ENCODE measurements around the gene MMP27.

MMP27 gene

DNA sequence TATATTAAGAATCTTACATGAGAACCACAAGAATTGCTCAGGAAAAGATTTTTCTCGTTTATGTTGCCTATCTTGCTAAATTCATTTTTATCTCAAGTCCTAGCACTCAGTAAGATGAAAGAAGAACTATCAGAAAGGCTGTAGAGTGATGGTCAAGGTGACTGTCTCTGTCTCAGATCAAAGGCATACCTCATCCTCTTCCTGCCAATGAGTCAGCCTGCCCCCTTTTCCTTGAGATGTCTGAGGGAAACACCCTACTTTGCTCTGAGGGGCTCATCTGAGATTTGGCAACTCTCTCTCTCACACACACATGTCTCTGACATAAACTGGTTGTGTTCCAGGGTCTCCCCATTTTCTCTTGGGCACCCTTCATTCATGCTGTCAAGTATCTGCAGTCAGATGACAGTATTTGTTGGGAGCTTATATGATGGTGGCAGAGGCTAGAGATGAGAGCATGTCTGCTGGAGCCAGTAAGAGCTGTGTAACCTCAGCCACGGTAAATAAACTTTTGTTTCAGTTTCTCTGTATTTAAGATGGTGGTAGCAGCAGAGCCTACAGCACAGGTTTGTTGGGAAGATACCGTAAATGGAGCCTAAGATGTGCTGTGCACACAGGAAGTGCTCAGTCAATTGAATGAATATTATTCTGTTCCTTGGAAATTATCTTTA lies 1.6 kb downstream of the MMP27 start:
- DNase-seq (ENCODE audit: low read depth in 4 of 4, low spot score in 1 of 4): no peak

DNA sequence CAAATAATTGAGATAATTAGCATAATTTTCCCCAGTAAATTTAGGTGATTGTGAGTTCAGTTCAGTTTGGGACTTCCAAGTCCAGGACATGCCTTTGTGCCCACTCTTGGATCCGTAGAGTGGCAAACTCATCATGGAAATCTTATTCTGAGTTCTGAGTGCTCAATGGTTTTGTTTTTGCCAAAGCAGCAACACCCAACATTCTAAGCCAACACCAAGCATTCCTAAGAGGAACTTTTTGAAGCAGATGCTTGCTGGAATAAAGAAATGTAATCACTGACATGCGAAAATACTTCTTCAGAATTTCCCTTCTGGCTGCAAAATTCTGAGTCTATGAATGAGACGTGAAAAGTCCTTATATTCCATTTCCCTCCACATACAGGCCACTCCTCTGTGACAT lies 10.4 kb downstream of the MMP27 start:
- DNase-seq (ENCODE audit: low read depth in 4 of 4, low spot score in 1 of 4): no peak

DNA sequence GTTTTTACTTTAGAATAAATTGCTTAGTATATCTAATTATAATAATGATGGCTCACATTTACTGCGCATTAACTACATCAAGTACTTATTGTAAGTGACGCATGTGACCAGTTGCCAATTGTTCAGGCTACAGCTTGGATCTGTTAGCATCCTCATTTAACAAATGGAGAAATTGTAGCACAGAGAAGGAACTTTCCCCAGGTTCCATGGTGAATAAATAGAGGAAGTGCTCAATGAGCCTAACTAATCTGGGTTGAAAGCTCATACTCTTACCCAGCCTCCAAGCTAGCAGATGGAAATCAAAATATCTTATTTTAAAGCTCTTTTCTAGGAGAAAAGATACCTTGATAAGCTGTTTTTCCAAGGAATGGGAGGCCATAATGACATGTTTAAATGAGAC lies 19.8 kb downstream of the MMP27 start:
- DNase-seq (ENCODE audit: low read depth in 4 of 4, low spot score in 1 of 4): no peak

DNA sequence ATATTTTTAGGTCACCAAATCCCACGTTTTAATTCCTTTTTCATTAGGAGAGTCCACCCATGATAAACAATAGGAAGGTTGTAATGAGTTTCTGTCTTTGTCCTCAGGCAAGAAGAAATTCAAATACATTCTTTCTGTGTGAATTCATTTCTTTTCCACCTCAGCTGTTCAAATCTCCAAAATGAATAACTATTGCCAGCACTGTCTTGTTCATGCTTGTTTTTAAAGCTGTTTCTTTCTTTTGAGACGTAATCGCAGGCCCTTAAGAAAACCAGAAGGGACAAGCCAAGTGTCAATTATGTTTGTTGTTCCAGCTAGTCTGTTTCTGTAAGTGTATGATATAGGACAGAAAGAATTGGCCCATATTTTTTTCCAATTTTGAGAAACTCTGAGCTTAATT lies 20.2 kb downstream of the MMP27 start:
- DNase-seq (ENCODE audit: low read depth in 4 of 4, low spot score in 1 of 4): no peak

DNA sequence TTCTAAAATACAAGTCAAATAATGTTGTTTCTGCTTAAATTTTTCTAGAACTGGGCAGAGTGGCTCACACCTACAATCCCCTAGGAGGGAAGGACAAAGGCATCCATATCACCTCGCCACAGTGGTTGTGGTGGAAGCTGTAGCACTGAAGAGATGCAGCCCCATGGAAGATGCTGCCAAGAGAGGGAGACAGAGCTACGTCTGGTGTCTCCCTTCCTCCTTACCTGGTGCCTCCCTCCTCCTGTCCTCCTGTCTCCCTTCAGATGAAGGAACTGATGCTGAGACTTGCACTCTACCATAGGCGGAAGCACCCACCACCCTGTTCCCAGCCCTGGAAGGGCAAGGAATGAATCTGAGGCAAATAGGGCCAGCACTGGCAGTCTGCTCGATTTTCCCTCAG lies 22.3 kb downstream of the MMP27 start:
- no peak for DNase-seq (ENCODE audit: low read depth in 4 of 4, low spot score in 1 of 4)

DNA sequence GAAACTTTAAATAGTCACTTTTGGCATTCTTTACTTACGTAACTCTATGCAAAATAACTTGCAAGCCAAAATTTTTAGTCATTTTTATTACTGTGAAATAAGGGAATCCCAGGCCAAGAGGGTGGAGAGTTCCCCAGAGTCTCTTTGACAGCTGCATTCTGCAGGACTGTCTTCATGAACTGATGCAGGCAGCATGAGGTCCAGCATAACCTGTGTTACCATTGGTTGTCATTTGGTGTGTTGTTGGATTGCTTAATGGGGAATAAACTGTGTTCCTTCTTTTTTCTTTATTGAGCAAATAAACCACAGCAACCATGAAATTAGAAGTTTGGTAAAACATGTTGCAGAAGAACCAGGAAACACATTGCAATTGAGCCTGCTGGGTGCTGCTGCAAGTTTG lies 24.6 kb downstream of the MMP27 start:
- DNase-seq (ENCODE audit: low read depth in 4 of 4, low spot score in 1 of 4): no peak

DNA sequence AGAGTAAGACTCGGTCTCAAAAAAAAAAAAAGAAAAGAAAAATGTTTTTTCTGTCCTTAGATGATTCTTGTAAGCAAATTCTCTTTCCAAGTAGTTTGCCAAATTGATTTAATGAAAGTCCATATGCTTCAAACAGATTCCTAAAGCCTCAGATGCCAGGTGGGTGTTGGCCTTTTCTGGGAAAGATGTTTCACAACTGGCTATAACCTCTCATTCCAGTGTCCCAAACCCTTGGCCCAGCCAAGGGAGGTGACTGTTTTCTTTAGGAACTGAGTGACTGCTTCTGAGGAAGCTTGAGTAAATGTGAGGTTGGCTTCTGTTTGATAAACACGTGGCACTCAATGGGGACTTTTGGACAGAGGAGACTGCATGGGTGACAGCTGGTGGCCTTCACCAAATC lies 27.5 kb downstream of the MMP27 start:
- DNase-seq (ENCODE audit: low read depth in 4 of 4, low spot score in 1 of 4): no peak

DNA sequence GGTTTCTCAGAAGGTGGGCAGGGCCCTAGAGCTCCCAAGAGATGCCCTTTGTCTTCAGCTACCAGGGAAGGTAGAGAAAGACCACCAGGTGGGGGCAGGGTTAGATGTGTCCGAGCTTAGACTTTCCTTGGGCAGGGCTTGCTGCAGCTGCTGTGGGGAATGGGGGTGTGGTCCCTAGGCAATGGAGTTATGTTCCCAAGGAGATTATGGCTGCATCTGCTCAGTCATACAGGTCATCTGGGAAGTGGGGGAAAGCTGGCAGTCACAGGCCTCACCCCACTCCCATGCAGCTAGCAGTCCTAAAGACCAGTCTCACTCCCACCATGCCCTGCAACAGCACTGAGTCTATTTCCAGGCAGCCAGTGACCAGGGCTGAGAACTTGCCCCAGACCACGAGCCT lies 29.5 kb downstream of the MMP27 start:
- no peak for DNase-seq (ENCODE audit: low read depth in 4 of 4, low spot score in 1 of 4)

DNA sequence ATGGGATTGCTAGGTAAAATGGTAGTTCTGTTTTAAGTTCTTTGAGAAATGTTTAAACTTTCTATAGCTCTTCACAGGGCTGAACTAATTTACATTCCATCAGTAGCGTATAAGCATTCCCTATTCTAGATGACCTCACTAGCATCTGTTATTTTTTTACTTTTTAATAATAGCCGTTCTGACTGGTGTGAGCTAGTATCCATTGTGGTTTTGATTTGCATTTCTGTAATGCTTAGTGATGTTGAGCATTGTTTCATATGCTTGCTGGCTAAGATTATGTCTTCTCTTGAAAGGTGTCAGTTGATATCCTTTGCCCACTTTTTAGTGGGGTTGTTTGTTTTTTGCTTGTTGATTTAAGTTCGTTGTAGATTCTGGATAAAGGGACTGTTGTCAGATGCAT lies 35.9 kb downstream of the MMP27 start:
- no peak for DNase-seq (ENCODE audit: low read depth in 4 of 4, low spot score in 1 of 4)

DNA sequence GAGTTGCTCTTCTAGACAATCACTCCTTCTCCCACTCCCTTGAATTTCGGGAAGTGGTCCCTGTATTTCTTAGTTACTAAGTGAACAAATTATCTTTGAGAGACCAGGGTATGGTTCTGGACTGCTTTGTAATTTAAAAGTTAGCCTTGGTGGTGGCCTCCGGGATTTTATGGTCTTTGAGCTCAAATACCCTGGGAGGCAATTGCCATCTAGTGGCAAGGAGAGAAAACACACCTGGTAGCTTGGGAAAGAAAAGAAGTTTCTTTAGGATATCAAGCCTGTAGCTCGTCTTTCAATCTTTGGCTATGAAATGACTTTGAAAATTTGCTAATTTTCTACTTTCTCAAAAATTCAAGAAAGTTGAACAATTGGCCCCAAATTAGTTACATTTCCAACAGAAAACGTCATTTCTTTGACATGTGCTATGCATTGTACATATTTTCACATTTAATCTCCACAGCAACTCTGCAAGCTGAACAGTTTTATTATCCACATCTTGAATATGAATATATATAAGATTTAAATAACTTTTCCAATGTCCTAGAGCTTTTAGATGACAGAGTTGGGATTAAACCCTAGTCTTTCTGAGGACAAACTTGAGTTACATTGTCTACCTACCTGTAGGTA lies 39.1 kb downstream of the MMP27 start:
- DNase-seq (ENCODE audit: low read depth in 4 of 4, low spot score in 1 of 4): no peak

DNA sequence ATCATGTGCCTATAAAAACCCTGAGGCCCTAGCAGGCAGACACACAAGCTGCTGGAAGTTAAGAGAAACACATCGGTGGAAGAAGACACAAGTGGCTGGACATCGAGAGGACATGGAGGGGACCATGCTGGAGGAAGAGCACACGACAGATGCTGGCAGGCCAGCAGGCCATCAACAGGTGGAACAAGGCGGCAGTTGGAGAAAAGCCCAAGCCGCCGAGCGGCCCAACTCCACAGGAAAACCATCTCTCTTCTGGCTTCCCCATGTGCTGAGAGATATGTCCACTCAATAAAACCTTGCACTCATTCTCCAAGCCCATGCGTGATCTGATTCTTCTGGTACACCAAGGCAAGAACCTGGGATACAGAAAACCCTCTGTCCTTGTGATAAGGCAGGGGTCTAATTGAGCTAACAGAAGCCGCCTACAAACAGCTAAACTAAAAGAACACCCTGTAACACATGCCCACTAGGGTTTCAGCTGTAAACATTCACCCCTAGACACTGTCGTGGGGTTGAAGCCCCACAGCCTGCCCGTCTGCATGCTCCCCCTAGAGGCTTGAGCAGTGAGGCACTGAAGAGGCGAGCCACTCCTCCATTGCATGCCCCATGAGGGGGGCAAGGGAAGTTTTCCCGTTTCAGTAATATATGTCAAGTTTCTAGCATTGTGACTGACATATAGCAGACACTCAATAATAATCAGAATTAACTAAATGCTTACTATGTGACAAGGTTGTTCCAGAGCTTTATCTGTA lies 41.4 kb downstream of the MMP27 start:
- no peak for DNase-seq (ENCODE audit: low read depth in 4 of 4, low spot score in 1 of 4)

DNA sequence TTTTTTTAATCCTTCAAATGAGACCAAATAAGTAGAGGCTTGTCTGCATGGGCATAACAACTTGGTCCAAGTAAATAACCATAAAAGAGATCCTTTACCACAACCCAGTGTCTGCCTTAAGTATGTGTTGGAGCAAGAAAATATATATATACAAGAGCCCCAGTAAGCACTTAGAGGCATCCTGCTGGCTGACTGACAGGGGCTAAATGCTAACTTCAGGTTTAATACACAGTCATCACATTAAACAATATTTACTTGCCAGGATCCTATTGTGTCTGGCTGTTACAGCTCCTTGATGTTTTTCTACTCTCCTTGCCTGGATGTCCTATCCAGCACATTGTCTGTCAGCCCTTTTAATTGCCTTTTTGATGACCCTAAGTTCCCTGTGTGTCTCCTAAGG lies 43.0 kb downstream of the MMP27 start:
- DNase-seq (ENCODE audit: low read depth in 4 of 4, low spot score in 1 of 4): no peak

DNA sequence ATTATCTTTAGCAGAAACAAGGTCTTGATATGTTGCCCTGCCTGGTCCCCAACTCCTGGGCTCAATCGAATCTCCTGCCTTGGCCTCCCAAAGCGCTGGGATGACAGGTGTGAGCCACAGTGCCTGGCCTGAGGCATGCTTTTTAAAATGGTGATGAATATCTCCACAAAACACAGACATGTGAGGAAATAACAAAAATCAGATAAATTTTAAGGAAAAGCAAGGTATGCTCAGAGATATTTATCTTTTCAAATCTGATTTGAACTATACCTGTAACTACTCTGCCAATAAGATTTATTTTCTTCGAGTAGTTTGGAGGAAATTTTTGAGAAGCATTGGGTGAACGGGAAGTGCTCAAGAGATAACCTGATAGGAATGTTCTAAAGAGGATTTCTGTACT lies 44.5 kb downstream of the MMP27 start:
- no peak for DNase-seq (ENCODE audit: low read depth in 4 of 4, low spot score in 1 of 4)

DNA sequence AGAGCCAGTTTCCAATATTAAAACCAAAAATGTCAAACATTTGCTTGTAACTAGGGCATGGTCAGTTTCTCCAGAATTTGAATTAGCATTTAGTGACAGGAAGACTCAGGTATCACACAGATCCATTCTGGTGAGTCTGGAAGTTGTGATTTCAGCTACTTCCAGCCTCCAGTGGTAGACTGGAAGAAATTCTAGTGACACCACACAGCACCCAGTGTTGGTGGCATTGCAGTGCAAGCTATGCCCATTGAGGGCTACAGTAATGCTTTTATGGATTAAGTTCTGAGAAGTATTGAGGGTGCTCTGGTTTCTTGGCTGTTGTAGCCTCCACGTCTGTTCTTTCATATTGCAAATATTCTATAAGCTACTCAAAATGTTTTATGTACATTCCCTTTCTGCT lies 49.0 kb downstream of the MMP27 start:
- DNase-seq (ENCODE audit: low read depth in 4 of 4, low spot score in 1 of 4): no peak

DNA sequence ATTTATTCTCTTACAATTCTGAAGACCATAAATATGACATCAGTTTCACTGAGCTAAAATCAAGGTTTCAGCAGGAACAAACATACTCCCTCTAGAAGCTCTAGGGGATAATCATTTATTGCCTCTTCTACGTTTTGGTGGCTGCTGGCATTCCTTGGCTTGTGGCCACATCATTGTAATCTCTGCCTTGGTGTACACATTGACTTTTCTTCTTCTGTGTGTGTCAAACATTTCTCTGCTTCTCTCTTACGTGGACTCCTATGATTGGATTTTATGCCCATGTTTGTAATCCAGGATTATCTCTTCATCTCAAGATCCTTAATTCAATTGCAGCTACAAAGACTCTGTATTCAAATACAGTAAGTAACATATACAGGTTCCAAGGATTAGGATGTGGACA lies 50.0 kb downstream of the MMP27 start:
- DNase-seq (ENCODE audit: low read depth in 4 of 4, low spot score in 1 of 4): no peak

DNA sequence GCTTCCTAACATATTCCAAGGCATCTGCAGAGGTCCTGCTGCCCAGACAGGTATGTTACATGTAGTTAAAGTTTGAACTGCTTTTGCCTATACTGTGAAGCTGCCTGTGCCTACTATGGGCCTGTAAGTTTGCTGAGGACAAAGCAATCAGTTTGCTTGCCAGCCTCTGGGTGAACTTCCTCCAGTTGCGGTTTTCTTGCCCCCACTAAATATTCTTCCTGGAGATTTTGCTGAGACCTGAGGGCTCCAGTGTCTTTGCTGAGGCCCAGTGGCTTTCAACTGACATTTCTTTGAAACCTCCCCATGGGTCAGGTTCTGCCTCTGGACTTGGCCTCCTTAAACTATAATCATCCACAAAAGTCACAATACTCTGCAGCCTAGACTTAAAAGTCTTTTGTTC lies 50.8 kb downstream of the MMP27 start:
- no peak for DNase-seq (ENCODE audit: low read depth in 4 of 4, low spot score in 1 of 4)

DNA sequence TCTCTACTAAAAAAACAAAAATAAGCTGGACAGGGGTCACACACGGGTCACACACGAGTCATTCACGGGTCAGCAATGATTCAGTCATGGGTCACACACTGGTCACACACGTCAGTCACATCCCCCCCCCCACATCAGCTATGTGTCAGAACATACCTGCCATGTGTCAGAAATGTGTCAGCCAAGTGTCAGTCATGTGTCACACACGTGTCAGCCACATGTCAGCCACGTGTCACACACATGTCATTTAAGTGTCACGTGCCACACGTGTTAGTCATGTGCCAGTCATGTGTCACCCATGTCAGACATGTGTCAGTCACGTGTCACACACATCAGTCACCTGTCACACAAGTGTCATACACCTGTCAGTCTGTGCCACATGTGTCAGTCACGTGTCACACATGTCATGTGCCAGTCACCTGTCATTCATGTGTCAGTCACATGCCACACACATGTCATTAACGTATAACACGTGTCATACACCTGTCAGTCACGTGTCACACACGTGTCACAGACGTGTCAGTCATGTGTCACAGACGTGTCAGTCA lies 51.8 kb downstream of the MMP27 start:
- DNase-seq (ENCODE audit: low read depth in 4 of 4, low spot score in 1 of 4): no peak

DNA sequence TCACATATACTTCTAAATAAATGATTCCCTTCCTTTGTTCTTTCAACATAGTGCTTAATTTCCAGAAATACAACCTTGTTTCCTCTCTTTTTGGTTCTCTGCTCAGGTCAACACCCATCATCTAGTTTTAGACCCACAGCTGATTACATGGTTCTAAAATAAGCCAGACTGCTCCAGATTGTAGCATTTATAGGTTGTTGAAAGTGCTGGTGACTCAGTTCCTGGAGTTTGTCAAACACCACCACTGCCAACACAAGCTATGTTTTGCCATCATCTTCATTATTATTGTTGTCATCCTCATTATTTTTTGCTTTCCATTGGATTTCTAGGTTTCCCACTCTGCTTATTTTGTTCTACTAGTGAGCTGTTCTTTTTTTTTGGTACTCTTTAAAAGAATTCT lies 58.1 kb downstream of the MMP27 start:
- DNase-seq (ENCODE audit: low read depth in 4 of 4, low spot score in 1 of 4): no peak

DNA sequence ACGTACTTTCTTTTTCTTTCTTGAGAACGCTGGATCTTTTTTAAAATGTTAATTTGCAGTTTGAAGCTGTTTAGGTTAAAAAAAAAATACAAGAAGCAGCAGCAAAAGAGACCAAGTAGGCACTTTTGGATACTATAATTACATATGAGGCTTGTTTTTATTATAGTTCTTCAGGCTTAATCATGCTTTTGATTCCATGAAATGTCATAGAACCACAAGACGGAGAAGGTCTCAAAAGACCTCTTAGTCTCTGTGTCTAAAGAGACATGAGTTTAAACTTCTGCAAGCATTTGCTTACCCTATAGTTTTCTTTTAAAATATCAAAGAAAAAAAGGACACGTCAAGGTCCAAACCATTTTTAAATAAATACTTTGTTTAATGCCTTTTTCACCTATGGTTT lies 61.6 kb downstream of the MMP27 start:
- DNase-seq (ENCODE audit: low read depth in 4 of 4, low spot score in 1 of 4): no peak
